Fibroblast of lung (primary cell): ENCODE data around the gene BTBD17. TPM values are rescaled to one million over a fixed set of nuclear protein-coding genes. Genes with fewer than 3 reads are reported as not detected.

ENCODE experiments used
- DNase-seq, 2 donors: peaks; one replicate each; pipeline versions ENCODE4 v3.0.0 to v3.0.0-alpha.2; 2010; ENCODE audit warnings: low read depth in 2 of 2
- H2AFZ ChIP-seq: 2 replicates; pipeline ENCODE4 v1.5.1; 2012; ENCODE audit warnings: low read length, control low read depth, inconsistent platforms
- H3K27ac ChIP-seq: 2 replicates; pipeline ENCODE4 v1.5.1; 2011; ENCODE audit warnings: low read length, control low read depth; ENCODE audit not compliant: insufficient read depth
- H3K27me3 ChIP-seq: 2 replicates; pipeline ENCODE4 v1.5.1; 2011; ENCODE audit warnings: mild to moderate bottlenecking, low read length; ENCODE audit not compliant: control insufficient read depth, insufficient read depth
- H3K36me3 ChIP-seq: 2 replicates; pipeline ENCODE4 v1.5.1; 2011; ENCODE audit warnings: low read length; ENCODE audit not compliant: control insufficient read depth, insufficient read depth
- H3K4me1 ChIP-seq: 2 replicates; pipeline ENCODE4 v1.5.1; 2011; ENCODE audit warnings: low read length; ENCODE audit not compliant: control insufficient read depth, insufficient read depth; ENCODE audit errors: extremely low read depth
- H3K4me2 ChIP-seq: 2 replicates; pipeline ENCODE4 v1.5.1; 2011; ENCODE audit warnings: low read length, control low read depth; ENCODE audit not compliant: insufficient read depth; ENCODE audit errors: extremely low read depth
- H3K4me3 ChIP-seq, 4 experiments: fragments of 200-600 bp in 1 of 4; sonication (generic) in 1 of 4; replicated peaks in 1 of 4; 2 replicates each; pipeline ENCODE4 v1.5.1; 2011 to 2016; ENCODE audit warnings: low read length in 4 of 4, low read depth in 3 of 4, mild to moderate bottlenecking in 3 of 4, control low read depth in 2 of 4, inconsistent platforms in 1 of 4, mixed read lengths in 1 of 4; ENCODE audit not compliant: insufficient read depth in 1 of 4; ENCODE audit errors: control extremely low read depth in 1 of 4
- H3K79me2 ChIP-seq: 2 replicates; pipeline ENCODE4 v1.5.1; 2012; ENCODE audit warnings: mild to moderate bottlenecking, low read length, inconsistent platforms; ENCODE audit not compliant: control insufficient read depth, insufficient read depth
- H3K9ac ChIP-seq: 2 replicates; pipeline ENCODE4 v1.5.1; 2011; ENCODE audit warnings: mild to moderate bottlenecking, low read length, control low read depth; ENCODE audit not compliant: insufficient read depth
- H3K9me3 ChIP-seq: 2 replicates; pipeline ENCODE4 v1.5.1; 2012; ENCODE audit warnings: low read depth, low read length; ENCODE audit not compliant: control insufficient read depth, insufficient read depth
- H4K20me1 ChIP-seq: 2 replicates; pipeline ENCODE4 v1.5.1; 2011; ENCODE audit warnings: low read length; ENCODE audit not compliant: control insufficient read depth, insufficient read depth; ENCODE audit errors: extremely low read depth
- CTCF ChIP-seq, 2 donors: IDR thresholded peaks in 1 of 2; conservative IDR thresholded peaks in 1 of 2; 1 replicate in 1 of 2; 2 replicates in 1 of 2; pipeline ENCODE4 v1.5.1; 2011 to 2012; ENCODE audit warnings: low read length in 2 of 2, control low read depth in 1 of 2, inconsistent platforms in 1 of 2, low read depth in 1 of 2, mild to moderate bottlenecking in 1 of 2
- EZH2 ChIP-seq: IDR thresholded peaks from 2 replicates; pipeline ENCODE4 v1.5.1; 2012; ENCODE audit warnings: low read length, control low read depth, mild to moderate bottlenecking; ENCODE audit errors: missing control alignments
- polyA plus RNA-seq, 2 donors: library from polyadenylated mRNA; depleted of rRNA in 1 of 2; stranded (reverse) in 1 of 2; unstranded in 1 of 2; fragments of >200 nt; gene quantifications; 2 replicates each; pipeline ENCODE4 v1.2.1, GENCODE V29; 2011 to 2012; ENCODE audit warnings: missing spikeins in 1 of 2
- total RNA-seq: library from RNA; depleted of rRNA; stranded (reverse); fragments of >200 nt; gene quantifications from 2 replicates; pipeline ENCODE4 v1.2.1, GENCODE V29; 2014

The BTBD17 gene
- total and polyA plus RNA-seq, 2 donors (not counting 1 experiment from before 2014, with no cell fraction given) = under 0.01 TPM; not detected in 1

GRCh38 chr17:74404789-74405188, 43.1 kb upstream of the BTBD17 start:
- H3K9me3 ChIP-seq = no peaks in the 10 kb centered on the region
- TF ChIP-seq EZH2 (no peak), CTCF (conservative IDR thresholded peaks at IDR 0.05 in 1 of 2, IDR thresholded peaks at IDR 0.05 in 1 of 2; ENCODE audit: low read depth in 1 of 2, low read length in 2 of 2) (no peak)
- H3K36me3 ChIP-seq = no peaks in the 10 kb centered on the region
- H3K79me2 ChIP-seq = no peaks in the 10 kb centered on the region
- no peak overlapping the region for H2AFZ ChIP-seq
- H3K27ac ChIP-seq = no peak overlapping the region
- no peak overlapping the region for H3K4me3 ChIP-seq
- no peaks in the 10 kb centered on the region for H4K20me1 ChIP-seq
- H3K4me2 ChIP-seq = no peak overlapping the region
- no peaks in the 10 kb centered on the region for H3K4me1 ChIP-seq
- no peak for DNase-seq
- no peak overlapping the region for H3K9ac ChIP-seq
- H3K27me3 ChIP-seq = no peaks in the 10 kb centered on the region

- H3K36me3 ChIP-seq = no peaks in the 10 kb centered on the region
Observed at GRCh38 chr17:74404218-74404617, 42.5 kb upstream of the BTBD17 start.

GRCh38 chr17:74403512-74404137, 42.0 kb upstream of the BTBD17 start:
- H3K36me3 ChIP-seq = no peaks in the 10 kb centered on the region
- H3K9ac ChIP-seq = no peak overlapping the region
- no peaks in the 10 kb centered on the region for H3K4me1 ChIP-seq

More at GRCh38 chr17:74404218-74404617, 42.5 kb upstream of the BTBD17 start:
- no peak overlapping the region for H3K9ac ChIP-seq
- H3K4me1 ChIP-seq = no peaks in the 10 kb centered on the region
- no peaks in the 10 kb centered on the region for H3K79me2 ChIP-seq
- H2AFZ ChIP-seq = no peak overlapping the region
- no peak overlapping the region for H3K27ac ChIP-seq
- DNase-seq = no peak
- H3K4me3 ChIP-seq = no peak overlapping the region
- H3K9me3 ChIP-seq = no peaks in the 10 kb centered on the region
- H3K27me3 ChIP-seq = no peaks in the 10 kb centered on the region
- no peaks in the 10 kb centered on the region for H4K20me1 ChIP-seq
- no peak overlapping the region for H3K4me2 ChIP-seq
- no peak for TF ChIP-seq EZH2
- TF ChIP-seq CTCF (conservative IDR thresholded peaks at IDR 0.05 in 1 of 2, IDR thresholded peaks at IDR 0.05 in 1 of 2; ENCODE audit: low read depth in 1 of 2, low read length in 2 of 2) = no peak

More at GRCh38 chr17:74403512-74404137, 42.0 kb upstream of the BTBD17 start:
- Histone ChIP-seq H3K4me3 (no peak overlapping the region), H3K27ac (no peak overlapping the region), H3K4me2 (no peak overlapping the region), H3K9me3 (no peaks in the 10 kb centered on the region), H4K20me1 (no peaks in the 10 kb centered on the region), H3K79me2 (no peaks in the 10 kb centered on the region), H3K27me3 (no peaks in the 10 kb centered on the region), H2AFZ (no peak overlapping the region)
- TF ChIP-seq EZH2 (no peak), CTCF (conservative IDR thresholded peaks at IDR 0.05 in 1 of 2, IDR thresholded peaks at IDR 0.05 in 1 of 2; ENCODE audit: low read depth in 1 of 2, low read length in 2 of 2) (no peak)
- no peak for DNase-seq
